ENCODE results near the gene KLHDC7B.

KLHDC7B gene

DNA sequence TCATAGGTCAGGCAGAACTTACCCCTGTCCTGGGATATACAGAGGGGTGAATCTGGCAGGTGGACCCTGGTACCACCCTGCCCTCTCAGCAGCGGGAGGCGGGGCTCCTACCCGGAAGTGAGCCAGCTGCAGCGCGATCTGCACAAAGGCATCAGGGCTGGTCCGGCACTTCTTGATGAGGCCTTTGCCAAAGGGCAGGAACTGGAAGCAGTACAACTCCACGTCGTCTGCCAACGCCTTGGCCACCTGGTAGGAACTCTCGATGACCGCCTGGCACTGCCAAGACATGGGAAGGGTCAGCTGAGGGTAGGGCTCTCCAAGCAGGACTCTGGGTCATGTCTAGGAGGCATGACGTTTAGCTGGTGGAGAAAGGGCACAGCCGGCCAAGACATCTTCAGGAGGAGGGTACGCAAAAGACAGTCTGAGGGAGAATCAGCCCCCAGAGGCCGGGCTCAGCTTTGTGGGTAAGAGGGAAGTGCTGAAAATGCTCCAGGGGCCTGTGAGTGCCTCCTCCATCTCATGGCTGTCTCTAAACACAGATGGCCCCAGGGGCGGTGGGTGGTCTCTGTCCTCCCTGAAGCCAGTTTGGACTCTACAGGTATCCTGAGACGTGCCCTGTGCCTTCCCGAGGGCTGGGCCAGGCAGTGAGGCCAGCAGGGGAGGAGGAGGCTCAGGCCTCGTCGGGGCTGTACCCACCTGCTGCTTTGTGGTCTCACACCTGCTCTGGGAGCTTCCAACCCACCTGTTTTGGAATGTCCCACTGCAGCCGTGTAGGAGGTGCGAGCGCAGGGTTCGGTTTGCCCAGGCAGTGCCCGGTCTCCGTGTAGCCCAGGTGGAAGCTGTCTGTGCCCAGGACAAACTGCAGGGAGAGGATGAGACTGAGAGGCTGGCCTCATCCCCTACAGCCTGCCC is 25.8 kb downstream of the KLHDC7B start:
- no peak for DNase-seq

DNA sequence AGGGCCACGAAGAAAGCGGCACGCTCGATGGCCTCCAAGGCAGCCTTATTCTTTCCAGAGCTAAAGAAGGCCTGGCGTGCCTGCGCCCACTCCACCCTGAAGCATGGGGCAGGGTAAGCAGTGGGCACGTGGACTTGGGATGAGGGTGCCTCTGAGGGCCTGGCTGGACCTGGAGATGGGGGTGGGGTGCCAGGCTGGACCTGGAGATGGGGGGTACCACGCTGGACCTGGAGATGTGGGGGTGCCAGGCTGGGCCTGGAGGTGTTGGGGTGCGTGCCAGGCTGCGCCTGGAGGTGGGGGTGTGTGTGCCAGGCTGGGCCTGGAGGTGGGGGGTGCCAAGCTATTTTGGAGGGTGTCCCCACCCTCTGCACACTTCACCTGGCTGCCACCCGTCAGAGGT is 27.3 kb downstream of the KLHDC7B start:
- no peak for DNase-seq

DNA sequence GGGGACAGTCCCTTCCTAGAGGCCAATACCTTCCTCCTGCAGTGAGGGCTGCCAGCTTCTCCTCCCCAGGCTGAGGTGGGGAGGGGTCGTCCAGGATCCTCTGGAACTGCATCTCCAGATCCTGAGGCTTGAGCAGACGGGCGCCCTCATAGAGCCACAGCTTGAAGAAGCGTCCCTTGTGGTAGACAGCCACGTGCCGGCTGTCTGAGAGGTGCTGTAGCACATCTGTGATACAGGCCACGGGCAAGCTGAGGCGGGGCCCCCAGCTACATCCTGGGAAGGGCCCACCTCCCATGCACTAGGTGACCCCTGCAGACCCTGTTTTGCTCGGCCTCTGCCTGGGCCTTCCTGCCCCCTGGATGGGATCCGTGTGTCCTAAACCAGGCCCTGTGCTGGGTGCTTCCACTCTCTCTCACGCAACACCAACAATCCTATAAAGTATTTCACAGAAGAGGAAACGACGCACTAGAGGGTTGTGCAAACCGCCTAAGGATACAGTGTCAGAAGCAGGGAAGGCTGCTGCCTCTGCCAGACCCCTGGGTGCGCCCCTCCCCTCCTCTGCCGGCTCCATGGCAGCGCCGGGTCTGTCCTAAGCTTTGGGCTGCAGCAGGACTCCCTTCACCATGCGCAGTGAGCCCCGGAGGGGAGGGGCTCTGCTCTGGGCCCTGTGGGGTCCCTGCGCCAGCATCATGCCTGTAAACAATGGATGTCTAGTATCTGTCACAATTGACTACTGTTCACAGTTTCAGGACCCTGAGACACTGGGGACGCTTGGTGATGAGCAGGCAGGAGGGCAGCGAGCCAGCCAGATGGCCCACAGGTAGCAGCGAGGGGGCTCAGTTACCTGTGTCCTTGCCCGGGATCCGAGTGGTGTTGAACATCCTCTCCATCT is 28.0 kb downstream of the KLHDC7B start:
- DNase-seq: no peak

DNA sequence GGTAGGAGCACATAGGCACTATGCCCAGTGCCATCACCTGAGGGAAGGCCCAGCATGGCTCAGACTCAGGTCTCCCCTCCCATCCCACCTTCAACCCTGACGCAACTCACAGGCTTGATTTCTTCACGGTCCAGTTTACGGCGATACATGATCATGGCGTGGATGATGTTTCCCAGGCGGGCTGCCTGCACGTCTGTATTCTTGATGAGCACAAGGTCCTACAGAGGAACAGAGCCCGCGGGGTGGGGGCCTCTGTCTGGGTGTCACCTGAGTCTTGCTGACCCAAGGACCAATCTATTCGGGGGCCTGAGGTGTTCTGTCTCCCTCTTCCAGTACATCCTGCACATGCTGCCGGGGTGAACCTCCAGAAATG is 28.7 kb downstream of the KLHDC7B start:
- no peak for DNase-seq

DNA sequence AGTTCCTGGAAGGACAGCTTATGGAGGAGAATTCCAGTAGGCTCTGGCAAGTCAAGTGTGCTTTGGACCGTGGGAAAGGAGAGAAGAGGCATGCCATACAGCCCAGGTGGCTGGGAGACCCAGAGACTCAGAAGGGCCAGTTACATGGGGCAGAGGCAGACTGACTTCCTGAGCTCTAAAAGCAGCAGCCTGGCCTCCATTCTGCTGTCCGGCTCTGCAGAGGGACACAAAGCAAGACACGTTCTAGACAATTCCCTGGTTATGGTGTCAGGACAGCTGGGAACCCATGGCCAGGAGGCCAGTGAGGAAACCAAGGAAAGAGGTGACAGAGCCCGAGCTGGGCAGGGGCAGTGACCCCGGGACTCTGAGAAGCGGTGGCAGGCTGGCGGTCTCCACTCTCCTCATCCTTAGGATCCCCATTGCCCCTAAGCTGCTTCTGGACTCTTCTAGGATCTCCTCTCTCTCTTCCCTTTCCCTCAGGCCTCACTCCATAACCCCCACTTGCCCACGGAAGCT is 29.8 kb downstream of the KLHDC7B start:
- no peak for DNase-seq

DNA sequence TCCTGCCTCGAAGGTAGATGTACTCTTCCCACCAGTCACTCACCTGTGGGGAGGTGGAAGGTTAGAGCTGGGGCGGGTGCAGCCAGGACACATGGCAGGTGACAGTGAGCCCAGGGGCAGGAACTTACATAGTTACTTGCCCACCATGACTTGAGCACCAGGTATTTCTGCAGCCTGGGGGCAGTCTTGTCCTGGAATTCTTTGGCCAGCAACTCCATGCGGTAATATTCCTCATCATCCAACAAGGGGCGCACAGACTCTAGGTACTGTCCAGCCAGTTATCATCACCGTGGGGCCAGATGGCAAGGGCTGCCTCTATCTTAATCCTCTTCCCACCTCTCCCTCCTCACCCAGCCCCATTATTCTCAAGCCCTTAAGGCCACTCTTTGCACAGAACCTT is 30.4 kb downstream of the KLHDC7B start:
- no peak for DNase-seq

DNA sequence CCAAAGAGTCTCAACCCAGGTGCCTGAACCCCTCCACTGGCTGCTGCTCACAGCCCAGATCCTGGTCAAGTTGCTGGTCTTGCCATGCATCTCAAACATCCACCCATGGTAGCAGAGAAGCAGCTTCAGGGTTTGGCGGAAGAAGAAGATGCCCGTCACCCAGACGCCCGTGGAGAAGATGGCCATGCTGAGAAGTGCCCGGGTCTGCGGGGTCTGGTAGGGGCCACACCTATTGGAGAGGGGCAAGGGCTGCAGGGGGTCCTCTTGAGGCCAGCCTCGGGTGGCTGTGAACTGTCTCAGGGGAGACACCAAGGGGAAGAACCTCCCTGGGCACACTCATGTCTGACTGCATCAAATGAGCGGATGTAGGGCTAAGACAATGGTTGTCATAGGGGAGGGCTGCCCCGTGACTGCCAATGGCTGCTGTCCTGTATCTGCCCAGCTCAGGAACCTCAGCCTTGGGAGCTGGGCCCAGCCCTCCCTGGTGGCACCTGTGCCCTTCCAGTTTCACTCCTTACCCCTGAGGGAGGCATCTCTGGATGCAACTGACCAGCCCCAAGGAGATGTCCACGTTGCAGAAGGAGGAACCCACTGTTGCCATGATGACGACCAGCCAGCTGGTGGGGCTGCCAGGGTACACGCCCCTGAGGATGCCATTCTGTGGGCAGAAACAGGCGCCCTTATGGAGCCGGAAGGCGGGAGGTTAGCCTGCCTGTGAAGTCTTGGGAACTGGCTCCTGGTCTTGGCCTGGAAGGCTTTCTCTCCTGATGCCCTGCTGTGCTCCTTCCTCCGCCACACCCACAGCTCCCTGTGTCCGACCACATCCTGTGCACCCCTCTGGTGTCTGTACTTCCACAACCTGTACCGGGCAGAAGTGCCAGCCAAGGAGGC is 31.4 kb downstream of the KLHDC7B start:
- no peak for DNase-seq

DNA sequence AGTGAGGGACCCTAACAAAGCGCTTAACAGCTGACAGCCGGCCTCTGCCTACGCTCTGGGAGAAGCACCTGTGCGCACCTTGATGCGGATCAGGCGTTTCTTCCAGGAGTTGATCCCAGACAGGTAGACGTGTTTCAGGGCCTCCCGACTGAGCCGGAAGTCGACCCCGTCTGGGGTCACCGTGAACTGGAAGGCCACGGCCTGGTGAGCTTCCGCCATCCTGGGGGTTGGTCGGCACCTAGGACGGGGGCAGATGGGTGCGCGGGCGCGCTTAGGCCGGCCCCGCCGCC is 31.9 kb downstream of the KLHDC7B start:
- DNase-seq: no peak

DNA sequence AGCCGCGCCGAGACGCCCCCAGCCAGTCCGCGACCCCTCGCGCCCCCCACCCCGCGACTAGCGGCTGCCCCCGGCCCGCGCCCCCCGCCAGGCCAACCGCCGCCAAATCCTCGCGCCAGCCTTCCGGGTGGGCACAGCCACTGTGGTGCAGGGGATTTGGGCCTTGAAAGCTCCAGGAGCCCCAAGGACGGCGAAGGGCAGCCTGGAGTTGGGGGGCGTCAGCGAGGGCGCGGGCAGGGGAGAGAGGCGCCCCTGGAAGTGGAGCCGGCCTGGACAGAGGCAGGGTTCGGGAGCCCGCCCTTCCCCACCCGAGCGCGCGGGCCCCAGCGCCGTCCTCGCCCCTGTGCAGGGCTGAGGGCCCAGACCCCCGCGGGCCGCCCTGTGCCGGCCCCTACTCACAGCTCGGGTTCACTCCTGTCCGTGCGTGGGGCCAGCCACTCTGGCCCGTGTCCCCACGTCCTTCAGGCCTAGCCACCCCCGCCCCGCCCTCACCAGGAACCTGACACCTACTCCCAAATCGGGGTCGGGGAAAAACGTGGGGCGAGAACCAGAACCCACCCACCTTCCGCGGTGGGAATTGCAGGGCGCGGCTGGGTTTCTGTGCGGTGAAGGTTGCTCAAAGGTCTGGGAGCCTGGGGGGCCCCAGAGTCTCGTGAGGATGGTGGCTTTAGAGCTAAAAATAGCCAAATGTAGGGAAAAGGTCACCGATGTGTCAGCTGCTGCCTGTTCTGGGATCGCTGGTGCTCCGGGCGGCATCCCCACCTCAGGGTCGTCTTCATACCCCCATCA is 32.5 kb downstream of the KLHDC7B start, which contains the start of gene CPT1B:
Gene CPT1B, minus strand, starts transcription at position 441 of the 789 bp plus-strand sequence. CDS start 512 bp downstream, outside the sequence.
- peak in 1 of 51 donors; percentile 11 for DNase-seq

DNA sequence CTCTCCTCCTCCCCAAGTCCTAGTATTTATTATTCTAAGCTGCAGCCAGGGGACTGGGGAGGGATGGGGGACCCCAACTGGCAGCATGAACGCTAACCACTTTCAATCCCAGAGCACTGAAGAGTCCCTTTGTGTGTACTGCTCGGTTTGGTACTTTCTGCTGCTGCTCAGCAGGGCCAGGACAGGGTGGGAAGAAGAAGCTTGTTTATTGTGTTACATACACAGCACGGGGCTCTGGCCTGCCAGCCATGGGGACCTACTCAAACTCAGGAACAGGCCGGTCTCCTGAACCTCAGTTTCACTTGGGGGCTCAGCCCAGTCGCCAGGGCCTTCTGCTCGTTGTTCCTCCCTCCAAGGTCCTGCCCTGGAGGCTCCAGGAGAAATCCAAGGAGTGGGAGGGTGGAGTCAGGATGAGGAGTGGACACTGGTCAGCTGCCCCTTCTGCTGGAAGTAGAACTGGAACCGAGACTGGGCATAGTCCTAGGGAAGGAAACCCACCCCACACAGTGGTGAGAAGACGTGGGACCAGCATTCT is 33.1 kb downstream of the KLHDC7B start:
- DNase-seq: no peak

DNA sequence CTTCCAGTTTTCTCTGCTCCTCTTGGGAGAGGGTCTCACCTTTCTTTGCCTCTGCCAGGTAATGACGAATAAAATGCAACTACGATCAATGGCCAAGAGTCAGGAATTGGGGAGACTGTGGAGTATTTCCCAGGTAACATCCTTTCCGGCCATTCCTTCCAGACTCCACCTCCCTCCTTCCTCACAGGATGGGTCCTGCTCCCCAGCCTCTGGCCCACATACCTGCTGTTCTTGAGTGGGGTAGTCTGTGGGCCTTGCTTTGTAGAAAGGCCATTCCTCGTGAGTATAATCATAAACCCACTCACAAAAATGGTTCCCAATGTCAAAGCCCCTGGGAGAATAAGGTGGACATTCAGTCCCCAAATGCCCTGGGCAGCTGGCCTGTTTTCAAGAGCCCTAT is 34.1 kb downstream of the KLHDC7B start:
- no peak for DNase-seq

DNA sequence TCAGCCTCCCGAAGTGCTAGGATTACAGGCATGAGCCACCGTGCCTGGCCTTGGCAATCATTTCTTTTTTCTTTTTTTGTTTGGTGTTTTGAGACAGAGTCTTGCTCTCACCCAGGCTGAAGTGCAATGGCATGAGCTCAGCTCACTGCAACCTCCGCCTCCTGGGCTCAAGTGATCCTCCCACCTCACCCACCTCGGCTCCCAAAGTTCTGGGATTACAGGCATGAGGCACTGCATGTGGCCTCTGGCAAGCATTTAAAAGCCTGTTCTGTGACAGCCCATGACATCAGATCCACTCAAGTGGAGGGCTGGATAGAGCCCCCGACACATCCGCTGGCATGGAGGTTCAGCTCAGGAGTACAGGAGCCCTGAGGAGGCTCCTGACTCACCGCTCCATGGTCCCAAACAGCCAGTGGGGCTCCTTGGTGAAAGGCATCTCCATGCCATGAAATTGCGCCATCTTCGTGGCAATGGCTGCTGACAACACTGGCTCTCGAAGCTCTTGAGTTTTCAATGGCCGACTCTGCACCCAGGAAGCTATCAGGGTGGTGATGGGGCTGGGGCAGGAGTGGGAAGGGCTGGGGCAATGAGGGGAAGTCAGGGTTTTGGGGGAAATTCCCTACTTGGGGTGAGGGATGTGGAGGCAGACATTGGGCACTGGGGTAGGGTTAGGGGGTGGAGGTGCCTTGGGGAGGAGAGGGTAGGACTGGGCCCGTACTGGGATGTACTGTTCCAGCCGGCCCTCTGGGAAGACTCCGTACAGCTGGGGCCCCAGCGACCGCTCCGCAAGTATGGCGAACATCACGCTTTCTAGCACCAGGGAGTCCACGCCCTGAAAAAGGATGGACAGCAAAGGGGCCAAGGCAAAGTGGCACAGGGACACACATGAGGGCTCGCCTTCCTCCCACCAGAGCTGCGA is 35.6 kb downstream of the KLHDC7B start:
- DNase-seq: no peak

DNA sequence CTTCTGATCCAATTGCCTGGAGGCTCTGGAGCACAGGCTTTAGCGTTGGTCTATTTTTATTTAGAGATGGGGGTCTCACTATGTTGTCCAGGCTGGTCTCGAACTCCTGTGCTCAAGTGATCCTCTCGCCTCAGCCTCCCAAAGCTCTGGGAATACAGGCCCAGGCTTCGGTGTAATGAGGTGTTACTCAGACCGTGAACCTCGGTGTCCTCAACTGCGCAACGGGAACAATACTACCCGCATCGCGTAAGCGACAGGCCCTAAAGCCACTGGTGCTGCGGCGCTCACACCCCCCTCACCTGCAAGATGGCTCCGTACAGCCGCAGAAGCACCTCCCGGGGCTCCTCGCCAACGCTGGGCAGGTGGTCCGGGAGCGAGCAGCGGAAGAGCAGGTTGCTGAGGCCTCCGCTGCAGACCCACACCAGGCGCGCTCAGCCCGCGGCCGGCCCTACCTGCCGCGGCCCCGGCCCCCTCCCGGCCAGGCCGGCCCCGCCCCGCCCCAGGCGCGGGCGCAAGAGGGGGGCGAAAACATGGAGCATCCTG is 36.3 kb downstream of the KLHDC7B start:
- DNase-seq: peak in 6 of 51 donors; percentile 48 to 63 (median 58)

DNA sequence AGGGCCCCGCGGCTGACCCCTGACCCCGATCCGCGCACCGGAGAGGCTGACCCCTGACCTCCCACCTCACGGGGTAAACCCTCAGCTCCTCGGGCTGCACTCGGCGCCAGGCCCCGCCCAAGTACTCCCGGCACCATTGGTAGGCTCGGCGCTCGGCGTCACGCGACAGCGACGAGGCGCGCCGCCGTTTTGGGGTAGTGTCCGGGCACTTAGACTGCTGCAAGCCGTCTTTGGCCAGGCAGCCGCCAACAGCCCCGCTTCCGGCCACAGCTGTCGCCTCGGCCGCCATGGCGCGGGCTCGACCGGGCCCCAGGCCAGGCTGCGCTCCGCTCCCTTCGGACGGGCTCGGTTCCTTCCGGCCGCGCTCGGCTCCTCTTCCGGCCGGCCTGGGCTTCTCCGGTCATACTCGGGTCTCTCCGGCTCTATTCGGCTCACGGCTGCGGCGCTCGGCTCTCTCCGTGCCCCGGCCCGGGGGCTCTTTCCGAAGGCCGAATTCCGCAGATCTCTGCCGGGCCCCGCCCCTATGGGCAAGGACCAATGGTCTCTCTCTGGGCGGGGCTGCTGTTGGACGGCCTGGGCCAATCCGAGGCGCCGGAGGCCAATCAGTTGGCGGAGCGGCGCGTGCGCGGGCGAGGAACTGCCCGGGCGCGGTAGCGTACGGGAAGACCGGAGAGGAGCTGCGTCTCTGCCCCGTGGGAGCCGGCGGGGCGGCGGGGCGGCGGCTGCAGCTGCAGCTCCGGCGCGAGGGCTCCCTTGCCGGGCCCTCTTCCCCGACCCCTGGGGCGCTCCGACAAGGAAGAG is 37.0 kb downstream of the KLHDC7B start, which contains the start of gene CHKB:
Gene CHKB, minus strand, starts transcription at position 357 of the 801 bp plus-strand sequence. Its CDS starts 68 bp downstream, at position 289.
- peak; percentile 77 to 99 (median 97) for DNase-seq

DNA sequence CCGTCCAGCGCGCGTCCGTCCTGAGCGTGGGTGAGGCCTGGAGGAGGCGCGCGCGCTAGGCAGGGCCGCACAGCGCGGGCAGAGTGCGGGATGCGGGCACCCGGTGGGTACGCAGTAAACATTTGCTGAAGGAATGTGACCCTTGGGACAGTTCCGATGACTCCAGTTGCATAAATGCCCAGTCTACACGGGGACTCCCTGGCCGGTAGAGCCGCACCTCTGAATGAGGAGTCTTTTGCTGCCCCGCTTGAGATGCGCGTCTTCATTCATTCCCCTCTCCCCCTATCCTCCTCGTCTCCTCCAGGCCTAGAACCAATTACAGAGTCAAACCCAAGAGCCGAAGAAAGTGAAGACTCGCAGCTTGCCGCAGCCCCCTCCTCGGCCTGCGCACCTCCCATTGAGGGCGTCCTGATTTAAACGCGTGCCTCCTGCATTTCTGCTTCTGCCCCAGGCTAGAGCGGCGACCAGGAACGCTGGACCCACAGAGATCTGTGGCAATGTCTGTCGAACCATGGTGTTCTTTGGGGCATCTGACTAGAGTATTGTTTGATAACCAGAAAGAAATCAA is 37.7 kb downstream of the KLHDC7B start:
- peak in 1 of 51 donors; percentile 55 for DNase-seq

DNA sequence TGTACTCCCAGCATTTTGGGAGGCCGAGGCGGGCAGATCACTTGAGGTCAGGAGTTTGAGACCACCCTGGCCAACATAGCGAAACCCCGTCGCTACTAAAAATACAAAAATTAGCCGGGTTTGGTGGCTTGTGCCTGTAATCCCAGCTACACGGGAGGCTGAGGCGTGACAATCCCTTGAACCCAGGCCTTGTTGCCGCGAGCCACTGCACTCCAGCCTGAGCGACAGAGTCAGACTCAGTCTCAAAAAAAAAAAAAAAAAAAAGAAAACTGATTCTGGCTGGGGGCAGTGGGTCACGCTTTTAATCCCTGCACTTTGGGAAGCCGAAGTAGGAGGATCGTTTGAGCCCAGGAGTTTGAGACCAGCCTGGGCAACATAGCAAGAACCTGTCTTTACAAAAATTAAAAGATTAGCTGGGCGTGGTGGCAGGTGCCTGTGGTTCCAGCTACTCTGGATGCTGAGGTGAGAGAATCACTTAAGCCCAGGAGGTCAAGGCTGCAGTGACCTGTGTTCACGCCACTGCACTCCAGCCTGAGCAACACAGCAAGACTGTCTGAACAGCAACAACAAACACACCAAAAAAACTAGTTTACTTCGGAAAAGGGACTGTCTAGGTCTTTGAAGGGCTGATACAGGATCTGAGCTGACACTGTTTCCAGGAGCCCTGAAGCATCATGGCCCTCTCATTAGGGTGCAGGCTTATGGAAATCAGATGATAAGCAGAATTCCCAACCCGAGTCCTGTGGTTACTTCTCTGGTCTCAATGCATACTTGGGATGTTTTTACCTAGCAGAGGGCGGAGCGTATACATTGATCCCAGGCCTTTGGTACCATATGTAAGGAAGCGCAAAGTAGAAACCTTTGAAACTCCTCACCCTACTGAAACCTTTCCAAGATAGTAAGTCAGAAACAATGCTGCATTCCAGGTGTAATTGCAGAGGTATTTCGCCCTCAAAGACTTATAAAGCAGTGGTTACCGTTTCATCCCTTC is 38.7 kb downstream of the KLHDC7B start:
- no peak for DNase-seq

Measured in hypothalamus (tissue), 51 donors.